GM19238 (cell line): ENCODE results near the gene TMEM59L.
"Not testable (repeated sequence)": the region's sequence is repeated elsewhere in the genome, so short reads cannot be mapped to it uniquely, and the experiment has no call there.

Experiments used
- DNase-seq: peaks from one replicate; pipeline ENCODE4 v3.0.0; 2011; ENCODE audit warnings: low spot score; ENCODE audit not compliant: insufficient read length

The TMEM59L gene

GRCh38 chr19:18612772-18613588 is at the start of gene TMEM59L:
Gene TMEM59L, plus strand, starts transcription at chr19:18612870. Its CDS starts 89 bp downstream, at chr19:18612959.
- no peak for DNase-seq

DNA sequence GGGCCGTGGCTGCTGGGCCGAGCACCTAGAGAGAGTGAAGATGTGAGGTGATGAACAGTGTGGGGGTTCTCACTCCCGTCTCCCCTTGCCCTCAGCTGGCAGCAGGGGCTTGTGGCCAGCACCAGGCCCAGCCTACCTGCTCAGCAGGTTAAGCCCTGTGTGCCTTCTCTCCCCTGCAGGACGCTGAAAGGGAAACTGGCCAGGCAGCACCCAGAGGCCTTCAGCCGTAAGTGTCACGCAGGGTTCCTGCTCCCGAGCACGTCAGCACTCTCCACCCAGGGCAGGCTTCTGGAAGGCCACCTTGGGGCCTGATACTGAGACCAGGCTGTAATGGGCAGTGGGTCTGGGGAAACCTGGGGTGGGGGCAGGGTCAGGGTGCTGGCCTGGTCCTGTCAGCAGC is 45.7 kb upstream of the TMEM59L start:
- no peak for DNase-seq

DNA sequence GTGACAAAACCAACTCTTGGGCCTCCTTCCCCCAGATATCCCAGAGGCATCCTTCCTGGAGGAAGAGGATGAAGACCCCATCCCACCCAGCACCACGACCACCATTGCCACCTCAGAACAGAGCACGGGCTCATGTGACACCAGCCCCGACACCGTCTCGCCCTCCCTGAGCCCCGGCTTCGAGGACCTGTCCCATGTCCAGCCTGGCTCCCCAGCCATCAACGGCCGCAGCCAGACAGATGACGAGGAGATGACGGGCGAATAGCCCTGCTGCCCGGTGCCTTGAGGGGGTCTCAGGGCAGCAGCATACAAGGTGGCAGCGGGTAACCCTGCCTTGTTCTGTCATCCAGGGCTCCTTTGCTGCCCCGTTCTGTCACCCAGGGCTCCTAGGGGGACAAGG is 44.3 kb upstream of the TMEM59L start:
- DNase-seq, result no peak

DNA sequence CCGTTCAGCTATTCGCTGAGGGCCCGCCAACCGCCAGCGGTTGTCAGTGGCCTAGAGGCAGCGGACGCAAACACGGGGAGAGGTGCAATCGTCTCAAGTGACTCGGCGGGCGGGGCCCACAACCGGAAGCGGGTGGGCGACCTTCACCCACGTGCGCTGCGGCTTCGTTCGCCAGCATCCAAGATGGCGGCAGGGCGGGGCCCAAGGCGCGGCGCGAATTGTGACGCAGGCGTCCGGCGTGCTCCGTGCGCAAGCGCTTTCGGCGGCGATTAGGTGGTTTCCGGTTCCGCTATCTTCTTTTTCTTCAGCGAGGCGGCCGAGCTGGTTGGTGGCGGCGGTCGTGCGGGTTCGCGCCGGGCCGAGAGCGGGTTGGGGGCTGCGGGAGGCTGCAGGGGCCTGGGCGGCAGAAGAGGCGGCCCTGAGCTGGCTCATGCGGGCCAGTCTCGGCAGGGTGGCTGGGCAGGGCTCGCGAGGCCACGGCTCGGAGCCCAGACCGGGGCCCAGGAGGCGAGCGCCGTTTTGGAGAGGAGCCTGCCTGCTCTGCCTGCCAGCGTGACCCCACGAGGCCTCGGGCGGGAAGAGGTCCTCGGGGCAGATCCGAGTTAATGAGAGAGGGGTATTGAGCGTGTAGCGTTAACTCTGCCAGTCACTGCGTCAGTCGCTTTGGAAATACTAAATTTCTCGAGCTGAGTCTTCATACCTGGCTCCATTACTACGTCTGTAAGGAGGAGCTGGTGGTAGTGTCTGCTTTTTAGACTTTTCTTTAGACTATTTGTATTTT is 40.9 kb upstream of the TMEM59L start, which contains the start of gene UBA52:
UBA52 (plus strand) TSS at position 294 of the 781 bp plus-strand sequence. CDS start 1,444 bp downstream, outside the sequence.
- DNase-seq, result peak; percentile 88

- no peak for DNase-seq
These were observed 37.9 kb upstream of the TMEM59L start for GRCh38 chr19:18574691-18575291.

DNA sequence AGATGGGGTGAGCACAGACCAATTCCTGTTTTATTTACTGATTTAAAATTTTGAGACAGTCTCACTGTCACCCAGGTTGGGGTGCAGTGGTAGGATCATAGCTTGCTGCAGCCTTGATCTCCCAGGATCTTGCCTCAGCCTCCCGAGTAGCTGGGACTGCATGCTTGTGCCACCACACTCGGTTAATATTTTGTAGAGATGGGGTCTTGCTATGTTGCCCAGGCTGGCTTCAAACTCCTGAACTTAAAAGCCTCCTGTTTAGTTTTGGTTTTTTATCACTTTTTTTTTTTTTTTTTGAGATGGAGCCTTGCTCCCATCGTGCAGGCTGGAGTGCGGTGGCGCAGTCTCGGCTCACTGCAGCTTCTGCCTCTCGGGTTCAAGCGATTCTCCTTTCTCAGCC is 36.3 kb upstream of the TMEM59L start:
- DNase-seq, result no peak

GRCh38 chr19:18577365-18577914 is 35.2 kb upstream of the TMEM59L start:
- DNase-seq, result no peak

GRCh38 chr19:18580311-18580710 is 32.4 kb upstream of the TMEM59L start:
- DNase-seq, result no peak

DNA sequence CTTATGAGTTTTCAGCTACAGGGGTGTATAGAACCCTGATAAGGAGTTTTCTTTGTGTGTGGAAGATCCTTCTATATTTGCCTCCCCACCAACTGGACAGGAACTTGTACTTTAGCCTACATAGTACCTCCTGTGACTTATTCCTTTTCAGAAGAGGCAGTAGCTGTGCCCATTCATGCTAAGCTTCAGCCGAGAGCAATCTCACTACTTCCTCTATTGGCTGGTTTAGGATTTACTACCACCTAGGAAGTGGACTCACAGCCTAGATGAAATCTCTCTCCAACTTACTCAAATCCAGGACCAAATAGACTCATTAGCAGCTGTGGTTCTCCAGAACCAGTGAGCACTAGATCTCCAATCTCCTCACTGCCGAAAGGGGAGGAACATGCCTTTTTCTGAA is 26.4 kb upstream of the TMEM59L start:
- DNase-seq, result no peak

DNA sequence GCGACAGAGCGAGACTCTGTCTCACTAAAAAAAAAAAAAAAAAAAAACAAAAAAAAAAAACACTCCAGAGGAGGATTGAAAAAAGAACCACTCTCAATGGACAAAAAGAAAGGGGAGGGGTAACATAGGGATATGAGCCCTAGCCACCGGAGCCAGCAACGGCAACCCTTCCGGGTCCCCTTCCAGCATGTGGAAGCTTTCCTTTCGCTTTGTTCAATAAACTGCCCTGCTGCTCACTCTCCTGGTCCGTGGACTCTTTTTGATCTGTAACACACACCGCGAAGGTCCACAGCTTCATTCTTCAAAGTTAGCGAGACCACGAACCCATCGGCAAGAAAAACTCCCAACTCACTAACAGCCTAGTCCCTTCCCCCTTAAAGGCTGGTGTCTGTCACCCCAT is 25.1 kb upstream of the TMEM59L start:
- no peak for DNase-seq

- no peak for DNase-seq
These were observed 24.6 kb upstream of the TMEM59L start for GRCh38 chr19:18587962-18588610.

DNA sequence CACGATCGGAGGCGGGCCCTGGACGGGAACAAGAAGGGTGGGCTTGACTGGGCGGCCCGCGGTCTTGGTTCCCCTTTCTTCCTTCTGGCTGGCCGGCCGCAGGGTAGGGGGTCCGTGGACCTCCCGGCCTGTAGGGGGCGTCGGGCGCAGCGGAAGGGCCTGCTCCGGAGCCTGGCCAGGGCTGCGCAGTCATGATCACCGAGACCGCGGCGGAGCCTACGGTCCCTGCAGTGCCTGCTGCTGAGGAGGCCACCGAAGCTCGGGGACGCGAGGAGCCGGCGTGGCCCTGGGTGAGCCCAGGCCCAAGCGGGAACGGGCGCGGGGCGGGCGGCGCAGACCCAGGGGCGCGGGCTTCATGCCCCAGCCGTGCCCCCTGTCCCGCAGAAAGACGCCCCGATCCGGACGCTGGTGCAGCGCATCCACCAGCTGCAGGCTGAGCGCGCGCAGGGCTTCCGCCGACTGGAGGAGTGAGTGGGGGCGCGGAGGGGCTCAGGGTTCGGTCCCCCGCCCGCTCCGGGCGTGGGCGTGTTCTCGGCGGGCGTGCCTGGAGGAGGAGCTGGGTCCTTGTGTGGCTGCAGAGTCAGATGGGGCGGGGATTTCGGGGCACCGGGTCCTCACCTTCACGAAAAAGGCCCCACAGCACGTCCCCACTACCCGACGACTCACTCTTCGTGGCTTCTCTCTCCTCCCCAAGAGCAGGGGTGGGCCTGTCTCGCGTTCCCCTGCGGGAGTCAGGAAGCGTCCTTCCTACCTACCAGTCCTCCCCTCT is 23.9 kb upstream of the TMEM59L start, which contains the start of gene REX1BD:
REX1BD (plus strand) TSS at position 188 of the 769 bp plus-strand sequence; CDS start at position 192, 4 bp downstream.
- DNase-seq, result peak; percentile 73

DNA sequence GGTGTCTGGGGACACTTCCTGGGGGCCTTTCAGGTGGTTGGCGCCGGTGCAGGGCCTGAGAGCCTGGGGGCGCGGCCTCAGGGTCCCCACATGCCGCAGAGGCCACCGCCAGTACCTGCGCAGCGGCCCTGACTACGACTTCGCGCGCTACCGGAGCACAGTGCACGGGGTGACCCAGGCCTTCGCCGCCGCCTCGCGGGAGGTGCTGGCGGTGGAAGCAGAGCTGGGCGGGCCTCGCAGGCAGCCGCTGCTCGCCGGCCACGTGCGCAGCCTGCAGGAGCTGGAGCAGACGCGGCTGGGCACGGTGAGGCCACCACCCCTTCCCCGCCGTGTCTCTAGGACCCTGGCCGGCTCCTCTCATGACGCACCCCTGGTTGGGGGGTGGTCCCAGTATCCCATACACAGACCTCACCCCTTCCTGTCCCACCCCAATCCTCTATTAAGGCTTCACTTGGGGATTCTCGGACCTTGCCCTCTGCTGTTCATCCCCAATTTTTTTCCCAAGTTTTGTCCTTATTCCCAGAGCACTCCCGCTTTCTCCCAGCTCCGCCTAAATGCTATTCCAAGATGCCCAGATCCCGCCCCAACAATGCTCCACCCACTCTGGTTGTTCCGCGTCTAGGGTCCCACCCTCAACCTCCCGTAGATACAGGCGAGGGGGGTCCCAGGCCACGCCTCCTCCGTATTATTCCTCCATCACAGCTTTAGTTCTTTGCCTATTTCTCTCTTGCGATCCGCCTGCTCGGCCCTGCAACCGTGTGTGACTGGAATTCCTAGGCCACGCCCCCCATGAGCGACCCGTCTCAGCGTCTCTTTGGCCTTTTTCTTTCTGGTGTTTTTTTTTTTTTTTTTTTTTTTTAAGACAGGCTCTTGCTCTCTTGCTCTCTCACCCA is 23.0 kb upstream of the TMEM59L start:
- peak; percentile 65 for DNase-seq

GRCh38 chr19:18590273-18591272 is 22.1 kb upstream of the TMEM59L start:
- DNase-seq, result no peak

DNA sequence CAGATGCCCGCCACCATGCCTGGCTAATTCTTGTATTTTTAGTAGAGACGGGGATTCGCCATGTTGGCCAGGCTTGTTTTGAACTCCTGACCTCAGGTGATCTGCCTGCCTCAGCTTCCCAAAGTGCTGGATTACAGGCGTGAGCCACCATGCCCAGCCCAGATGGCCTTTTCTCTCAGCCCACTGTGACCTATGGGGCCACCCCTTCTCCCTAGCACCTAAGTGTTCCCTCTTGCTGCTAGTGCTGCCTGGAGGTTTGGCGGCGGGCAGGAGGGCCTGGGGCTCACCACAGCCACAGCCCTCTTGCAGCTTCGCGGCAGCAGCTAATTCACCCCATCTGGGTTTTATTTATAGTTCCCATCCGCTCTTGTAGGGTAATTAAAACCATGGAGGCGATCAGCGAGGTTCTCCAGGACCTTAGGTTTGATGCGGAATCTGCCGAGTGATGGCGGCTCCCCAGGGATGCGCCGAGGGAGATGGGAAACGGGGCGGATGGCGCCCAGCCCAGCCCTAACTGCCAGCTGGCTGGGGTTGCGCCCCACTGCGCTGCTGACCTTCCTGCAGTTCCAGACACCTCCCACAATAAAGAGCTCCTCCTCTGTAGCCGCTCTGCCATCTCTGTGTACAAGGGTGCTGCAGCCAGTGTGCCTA is 20.8 kb upstream of the TMEM59L start:
- no peak for DNase-seq

GRCh38 chr19:18592732-18593131 is 19.9 kb upstream of the TMEM59L start:
- DNase-seq, result not testable (repeated sequence)

DNA sequence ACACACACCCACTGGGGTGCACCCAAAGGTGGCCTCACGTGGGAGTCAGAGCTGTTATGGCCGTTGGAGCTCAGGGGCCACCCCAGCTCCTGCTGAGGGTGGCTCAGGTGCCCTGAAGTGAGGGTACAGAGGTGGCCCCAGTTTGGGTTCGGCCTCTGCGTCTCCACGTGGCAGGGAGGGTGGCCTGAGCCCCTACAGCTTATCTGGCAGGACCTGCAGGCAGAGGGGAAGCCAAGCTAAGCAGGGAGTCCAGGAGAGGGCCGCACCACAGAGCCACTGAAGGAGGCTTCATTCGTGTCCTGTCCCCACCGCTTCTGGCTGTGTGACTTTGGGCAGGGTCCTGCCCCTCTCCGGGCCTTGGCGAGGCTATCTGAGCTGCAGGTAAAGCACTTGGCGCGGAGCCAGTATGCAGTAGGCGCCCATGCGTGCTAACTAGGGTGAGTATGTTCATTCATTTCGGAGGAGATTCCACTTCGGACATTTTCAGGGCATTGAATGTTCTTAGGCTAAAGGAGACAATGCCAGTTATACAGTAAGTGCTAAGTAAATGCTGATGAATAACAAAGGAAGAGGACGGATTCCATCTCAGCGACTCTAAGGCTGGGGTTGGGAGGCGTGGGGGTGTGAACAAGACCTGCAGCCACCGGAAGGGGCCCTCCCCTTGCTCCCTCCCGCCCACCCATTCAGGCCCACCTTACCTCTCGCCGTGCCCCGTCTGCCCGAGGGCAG is 19.1 kb upstream of the TMEM59L start:
- no peak for DNase-seq
